Tibial nerve (tissue), 4 donors: ENCODE data around the gene CLDN11. TPM values are rescaled to one million over a fixed set of nuclear protein-coding genes. Genes with fewer than 3 reads are reported as not detected.
A peak's percentile ranks its signal among the peaks of the same experiment; 100 is the strongest.

Experiments
- DNase-seq, 2 donors: peaks; one replicate each; pipeline ENCODE4 v3.0.0-alpha.2; 2019; ENCODE audit warnings: low spot score in 2 of 2
- H3K27ac ChIP-seq, 4 donors: fragments of 200-600 bp; sonication (generic) in 3 of 4; one replicate each; pipeline ENCODE4 v1.5.1; 2017 to 2019; ENCODE audit warnings: mild to moderate bottlenecking in 1 of 4
- H3K27me3 ChIP-seq, 2 donors: fragments of 200-600 bp; sonication (generic) in 1 of 2; one replicate each; pipeline versions ENCODE4 v1.5.1 to v1.6.0; 2017 to 2019
- H3K36me3 ChIP-seq, 3 donors: fragments of 200-600 bp; sonication (generic); one replicate each; pipeline ENCODE4 v1.5.1; 2018 to 2019
- H3K4me1 ChIP-seq, 4 donors: fragments of 200-600 bp; sonication (generic) in 3 of 4; one replicate each; pipeline ENCODE4 v1.5.1; 2017 to 2019
- H3K4me3 ChIP-seq, 4 donors: fragments of 200-600 bp; sonication (generic) in 3 of 4; one replicate each; pipeline ENCODE4 v1.5.1; 2017 to 2019; ENCODE audit warnings: mild to moderate bottlenecking in 1 of 4, moderate library complexity in 1 of 4
- H3K9me3 ChIP-seq, 4 donors: fragments of 200-600 bp; sonication (generic) in 3 of 4; one replicate each; pipeline ENCODE4 v1.5.1; 2017 to 2019
- CTCF ChIP-seq, 5 experiments: fragments of 200-600 bp in 3 of 5; fragments of 450-650 bp in 2 of 5; sonication (generic) in 3 of 5; IDR thresholded peaks; one replicate each; pipeline ENCODE4 v1.5.1; 2016 to 2019; ENCODE audit warnings: antibody characterized with exemption in 5 of 5, mild to moderate bottlenecking in 3 of 5, moderate library complexity in 2 of 5
- EP300 ChIP-seq, 2 donors: sonication (generic); formaldehyde crosslinking; IDR thresholded peaks; one replicate each; pipeline ENCODE4 v1.6.1; 2017; ENCODE audit warnings: antibody characterized with exemption in 2 of 2, mild to moderate bottlenecking in 1 of 2
- POLR2A ChIP-seq, 2 donors: fragments of 450-650 bp; IDR thresholded peaks; one replicate each; pipeline ENCODE4 v1.6.1; 2017; ENCODE audit warnings: antibody characterized with exemption in 2 of 2, mild to moderate bottlenecking in 2 of 2, moderate library complexity in 2 of 2
- WGBS, 2 donors: methylation state at CpG; one replicate each; pipeline ENCODE4 v1.1.5; 2018; 5-methylcytosine and 5-hydroxymethylcytosine counted together
- total RNA-seq, 4 donors: library from RNA; depleted of rRNA; stranded (reverse); fragments of >200 nt; gene quantifications; one replicate each; pipeline ENCODE4 v1.1.0, GENCODE V29; 2016

CLDN11 gene
- total RNA-seq, 4 donors from 2014 or later = 32.0 to 65.1 (median 52.8) TPM

- Histone ChIP-seq H3K4me1 (peaks cover 0 to 9% (median 2%) of the 10 kb centered on the region in 4 donors), H3K9me3 (no peaks in the 10 kb centered on the region), H3K27me3 (no peaks in the 10 kb centered on the region), H3K4me3 (no peak overlapping the region), H3K36me3 (peaks cover 0 to 23% (median 0%) of the 10 kb centered on the region in 3 donors), H3K27ac (peak overlapping the region in 2 of 4 donors; percentile 54 to 75)
- DNase-seq = no peak
- no peak for TF ChIP-seq EP300 (IDR thresholded peaks at IDR 0.05)
- no peak for TF ChIP-seq POLR2A (IDR thresholded peaks at IDR 0.05)
- no peak for TF ChIP-seq CTCF (IDR thresholded peaks at IDR 0.05)
- WGBS, 2 donors = 68 to 69% methylated on average over 1 of the region's 1 CpG
Observed at GRCh38 chr3:170438836-170439235, 20.2 kb downstream of the CLDN11 start.

DNA sequence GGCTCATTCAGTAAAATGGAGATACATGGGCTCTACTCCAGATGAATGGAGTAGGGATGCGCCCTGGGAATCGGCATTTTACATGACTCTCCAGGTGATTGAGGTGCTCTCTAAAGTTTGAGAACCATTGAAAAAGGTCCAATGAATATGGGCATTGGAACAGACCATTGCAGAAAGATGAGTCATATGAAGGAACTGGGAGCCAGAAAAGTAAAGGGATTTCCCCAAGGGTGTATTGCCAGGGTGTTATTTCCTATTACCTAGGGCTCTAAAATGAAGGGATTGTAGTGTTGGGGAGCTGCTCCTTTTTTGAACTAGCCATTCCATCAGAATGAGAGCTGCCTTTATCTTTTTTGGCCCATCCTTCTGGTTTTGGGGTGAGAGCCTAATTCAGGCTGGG lies 21.7 kb downstream of the CLDN11 start:
- TF ChIP-seq EP300 (IDR thresholded peaks at IDR 0.05) = no peak
- TF ChIP-seq POLR2A (IDR thresholded peaks at IDR 0.05) = no peak
- no peak for TF ChIP-seq CTCF (IDR thresholded peaks at IDR 0.05)
- H3K27me3 ChIP-seq = no peaks in the 10 kb centered on the region
- H3K4me1 ChIP-seq = peaks cover 0 to 9% (median 2%) of the 10 kb centered on the region in 4 donors
- H3K9me3 ChIP-seq = no peaks in the 10 kb centered on the region
- H3K27ac ChIP-seq = no peak overlapping the region
- H3K4me3 ChIP-seq = no peak overlapping the region
- H3K36me3 ChIP-seq = peaks cover 0 to 14% (median 0%) of the 10 kb centered on the region in 3 donors
- 89 to 96% methylated on average over 2 of the region's 2 CpGs for WGBS, 2 donors
- DNase-seq = no peak

DNA sequence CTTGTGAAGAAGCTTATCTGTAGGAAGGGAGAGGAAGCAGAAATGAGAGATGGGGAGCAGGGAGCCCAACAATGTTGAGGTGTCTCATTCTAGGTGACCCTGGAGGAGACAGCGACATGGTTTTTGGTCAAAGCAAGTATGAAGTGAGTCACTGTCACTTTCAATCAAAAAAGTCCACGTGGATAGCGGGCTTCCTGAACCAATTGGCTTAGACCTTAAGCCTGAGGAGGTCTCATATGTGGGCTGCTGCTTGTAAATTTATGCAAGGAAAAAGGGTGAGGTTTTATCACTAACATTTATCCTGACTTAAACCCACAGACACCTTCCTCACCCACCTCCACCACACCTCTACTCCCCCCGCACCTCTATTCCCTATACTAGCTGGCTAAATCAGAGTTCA lies 22.7 kb downstream of the CLDN11 start:
- Histone ChIP-seq H3K27me3 (no peaks in the 10 kb centered on the region), H3K4me1 (peaks cover 0 to 9% (median 2%) of the 10 kb centered on the region in 4 donors), H3K4me3 (no peak overlapping the region), H3K36me3 (peaks cover 0 to 3% (median 0%) of the 10 kb centered on the region in 3 donors), H3K27ac (no peak overlapping the region), H3K9me3 (no peaks in the 10 kb centered on the region)
- DNase-seq = no peak
- TF ChIP-seq EP300 (IDR thresholded peaks at IDR 0.05) (no peak), POLR2A (IDR thresholded peaks at IDR 0.05) (no peak), CTCF (IDR thresholded peaks at IDR 0.05) (no peak)
- 84 to 92% methylated on average over 4 of the region's 4 CpGs for WGBS, 2 donors

- no peak for TF ChIP-seq CTCF (IDR thresholded peaks at IDR 0.05)
- TF ChIP-seq POLR2A (IDR thresholded peaks at IDR 0.05) = no peak
- TF ChIP-seq EP300 (IDR thresholded peaks at IDR 0.05) = no peak
- DNase-seq = no peak
Observed at GRCh38 chr3:170442947-170443346, 24.3 kb downstream of the CLDN11 start.

GRCh38 chr3:170443457-170443856 lies 24.8 kb downstream of the CLDN11 start:
- TF ChIP-seq POLR2A (IDR thresholded peaks at IDR 0.05) = no peak
- no peak for TF ChIP-seq CTCF (IDR thresholded peaks at IDR 0.05)
- TF ChIP-seq EP300 (IDR thresholded peaks at IDR 0.05) = no peak
- Histone ChIP-seq H3K9me3 (no peaks in the 10 kb centered on the region), H3K4me1 (peaks cover 0 to 11% (median 4%) of the 10 kb centered on the region in 4 donors), H3K27ac (no peak overlapping the region), H3K4me3 (no peak overlapping the region), H3K27me3 (no peaks in the 10 kb centered on the region), H3K36me3 (no peaks in the 10 kb centered on the region)
- no peak for DNase-seq

More at GRCh38 chr3:170442947-170443346, 24.3 kb downstream of the CLDN11 start:
- H3K4me1 ChIP-seq = peaks cover 0 to 10% (median under 1%) of the 10 kb centered on the region in 4 donors
- H3K27ac ChIP-seq = no peak overlapping the region
- no peaks in the 10 kb centered on the region for H3K36me3 ChIP-seq
- no peaks in the 10 kb centered on the region for H3K27me3 ChIP-seq
- no peaks in the 10 kb centered on the region for H3K9me3 ChIP-seq
- H3K4me3 ChIP-seq = no peak overlapping the region
